ENCODE measurements around the gene TKFC.

The TKFC gene, protein sequence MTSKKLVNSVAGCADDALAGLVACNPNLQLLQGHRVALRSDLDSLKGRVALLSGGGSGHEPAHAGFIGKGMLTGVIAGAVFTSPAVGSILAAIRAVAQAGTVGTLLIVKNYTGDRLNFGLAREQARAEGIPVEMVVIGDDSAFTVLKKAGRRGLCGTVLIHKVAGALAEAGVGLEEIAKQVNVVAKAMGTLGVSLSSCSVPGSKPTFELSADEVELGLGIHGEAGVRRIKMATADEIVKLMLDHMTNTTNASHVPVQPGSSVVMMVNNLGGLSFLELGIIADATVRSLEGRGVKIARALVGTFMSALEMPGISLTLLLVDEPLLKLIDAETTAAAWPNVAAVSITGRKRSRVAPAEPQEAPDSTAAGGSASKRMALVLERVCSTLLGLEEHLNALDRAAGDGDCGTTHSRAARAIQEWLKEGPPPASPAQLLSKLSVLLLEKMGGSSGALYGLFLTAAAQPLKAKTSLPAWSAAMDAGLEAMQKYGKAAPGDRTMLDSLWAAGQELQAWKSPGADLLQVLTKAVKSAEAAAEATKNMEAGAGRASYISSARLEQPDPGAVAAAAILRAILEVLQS

DNA sequence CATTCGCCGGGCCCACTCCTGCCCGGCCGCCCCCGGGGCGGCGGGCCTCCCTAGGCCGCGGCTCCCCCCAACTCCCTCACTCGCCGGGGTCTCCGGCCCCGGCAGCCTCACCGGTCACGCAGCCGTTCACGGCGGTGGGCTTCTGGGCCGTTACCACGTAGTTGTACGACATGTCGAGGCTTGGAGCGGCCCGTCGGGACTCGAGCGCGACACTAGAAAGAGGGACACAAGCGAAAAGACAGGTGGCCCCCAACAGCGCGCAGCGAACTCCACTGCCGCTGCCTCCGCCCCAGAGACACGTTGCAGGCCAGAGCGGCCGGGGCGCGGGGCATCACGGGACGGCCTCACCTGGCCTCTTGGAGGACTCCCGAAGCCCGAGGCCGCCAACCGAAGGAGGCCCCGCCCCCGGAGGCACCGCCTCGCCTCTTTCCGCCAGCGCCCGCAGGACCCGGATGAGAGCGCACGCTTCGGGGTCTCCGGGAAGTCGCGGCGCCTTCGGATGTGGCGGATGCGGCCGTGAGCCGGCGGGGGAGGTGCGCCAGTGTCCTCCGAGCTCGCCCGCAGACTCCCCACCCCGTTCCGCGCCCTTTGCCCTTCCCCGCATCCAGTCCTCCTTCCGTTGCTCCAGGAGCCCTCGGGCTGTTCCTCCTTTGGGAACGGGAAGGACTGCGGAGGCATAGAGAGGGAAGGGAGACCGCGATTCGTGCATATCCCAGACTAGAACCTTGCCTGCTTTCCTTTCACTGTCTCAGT lies at the start of gene TKFC, which contains the start of gene DDB1:
TSS of gene TKFC (plus strand) at position 432 of the 753 bp plus-strand sequence. CDS start 1,501 bp downstream, outside the sequence.
TSS of gene DDB1 (minus strand) at position 309 of the 753 bp plus-strand sequence. CDS start at position 172, 137 bp downstream.
- H3K4me3 ChIP-seq (ENCODE audit: low read length), result peak within 1 kb of the TSS; percentile 95
- peaks cover 3% of the 10 kb centered on the region for H3K4me1 ChIP-seq (ENCODE audit: control insufficient read depth, insufficient read depth, low read length)
- no CpG with 5 or more reads among the region's 81 CpGs for WGBS (ENCODE audit: insufficient coverage, insufficient read length)
- peak; percentile 86 for DNase-seq (ENCODE audit: low read depth, low spot score)
- H3K27me3 ChIP-seq (ENCODE audit: control insufficient read depth, insufficient read depth, low read length), result no peaks in the 10 kb centered on the region
- H3K36me3 ChIP-seq (ENCODE audit: control insufficient read depth, insufficient read depth, low read length), result peaks cover 6% of the 10 kb centered on the region; the same call in 1 of the 2 replicates
- H3K9me3 ChIP-seq (ENCODE audit: control insufficient read depth, insufficient read depth, low read length), result no peaks in the 10 kb centered on the region
- no peak within 1 kb of the TSS for H3K27ac ChIP-seq (ENCODE audit: low read length)

DNA sequence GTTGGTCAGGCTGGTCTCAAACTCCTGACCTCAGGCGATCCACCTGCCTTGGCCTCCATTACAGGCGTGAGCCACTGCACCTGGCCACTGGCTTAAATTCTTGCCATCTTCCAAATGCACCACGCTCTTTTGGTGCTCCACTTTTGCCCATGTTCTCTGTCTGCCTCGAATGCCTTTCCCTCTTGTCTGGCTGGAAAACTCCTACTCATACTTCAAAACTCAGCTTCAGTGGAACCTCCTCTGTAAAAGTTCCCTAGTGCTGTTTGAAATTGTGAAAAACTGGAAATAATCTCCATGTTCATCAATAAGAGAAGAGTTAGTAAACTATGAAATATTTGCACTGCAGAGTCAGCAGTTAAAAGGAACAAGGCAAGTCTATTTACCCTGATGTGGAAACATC lies 49.4 kb upstream of the TKFC start:
- no peak for DNase-seq (ENCODE audit: low read depth, low spot score)
- no CpG with 5 or more reads among the region's 4 CpGs for WGBS (ENCODE audit: insufficient coverage, insufficient read length)
- peaks cover 4% of the 10 kb centered on the region for H3K36me3 ChIP-seq (ENCODE audit: control insufficient read depth, insufficient read depth, low read length)
- no peak overlapping the region for H3K27ac ChIP-seq (ENCODE audit: low read length)
- peaks cover 3% of the 10 kb centered on the region; the same call in 1 of the 2 replicates for H3K4me1 ChIP-seq (ENCODE audit: control insufficient read depth, insufficient read depth, low read length)
- no peaks in the 10 kb centered on the region for H3K9me3 ChIP-seq (ENCODE audit: control insufficient read depth, insufficient read depth, low read length)
- no peak overlapping the region for H3K4me3 ChIP-seq (ENCODE audit: low read length)
- H3K27me3 ChIP-seq (ENCODE audit: control insufficient read depth, insufficient read depth, low read length), result no peaks in the 10 kb centered on the region

DNA sequence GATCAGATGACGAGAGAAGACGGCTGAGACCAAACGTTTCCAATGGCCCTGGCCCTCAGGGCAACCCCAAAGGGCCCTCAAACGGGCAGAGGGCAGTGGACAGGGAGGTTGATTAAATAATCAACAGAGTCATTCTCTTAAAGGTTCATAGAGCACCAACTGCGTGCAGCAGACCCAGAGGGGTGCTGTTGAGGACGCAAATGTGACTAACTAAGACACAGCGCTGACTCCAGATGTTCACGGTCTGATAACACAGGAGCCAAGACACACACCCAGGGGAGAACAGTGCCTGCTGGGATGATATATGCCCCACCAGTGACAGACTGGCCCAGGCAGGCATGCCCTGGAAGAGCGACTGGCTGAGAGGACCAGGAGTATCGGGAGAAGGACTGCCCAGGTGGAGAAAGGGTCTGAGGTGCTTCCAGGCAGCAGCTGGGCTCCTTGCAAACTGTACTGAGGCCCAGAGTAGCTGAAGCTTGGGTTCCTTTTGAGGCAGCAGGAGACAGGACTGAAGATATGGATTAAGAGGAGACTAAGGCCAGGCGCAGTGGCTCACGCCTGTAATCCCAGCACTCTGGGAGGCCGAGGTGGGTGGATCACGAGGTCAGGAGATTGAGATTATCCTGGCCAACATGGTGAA lies 45.6 kb upstream of the TKFC start:
- no CpG with 5 or more reads among the region's 14 CpGs for WGBS (ENCODE audit: insufficient coverage, insufficient read length)

DNA sequence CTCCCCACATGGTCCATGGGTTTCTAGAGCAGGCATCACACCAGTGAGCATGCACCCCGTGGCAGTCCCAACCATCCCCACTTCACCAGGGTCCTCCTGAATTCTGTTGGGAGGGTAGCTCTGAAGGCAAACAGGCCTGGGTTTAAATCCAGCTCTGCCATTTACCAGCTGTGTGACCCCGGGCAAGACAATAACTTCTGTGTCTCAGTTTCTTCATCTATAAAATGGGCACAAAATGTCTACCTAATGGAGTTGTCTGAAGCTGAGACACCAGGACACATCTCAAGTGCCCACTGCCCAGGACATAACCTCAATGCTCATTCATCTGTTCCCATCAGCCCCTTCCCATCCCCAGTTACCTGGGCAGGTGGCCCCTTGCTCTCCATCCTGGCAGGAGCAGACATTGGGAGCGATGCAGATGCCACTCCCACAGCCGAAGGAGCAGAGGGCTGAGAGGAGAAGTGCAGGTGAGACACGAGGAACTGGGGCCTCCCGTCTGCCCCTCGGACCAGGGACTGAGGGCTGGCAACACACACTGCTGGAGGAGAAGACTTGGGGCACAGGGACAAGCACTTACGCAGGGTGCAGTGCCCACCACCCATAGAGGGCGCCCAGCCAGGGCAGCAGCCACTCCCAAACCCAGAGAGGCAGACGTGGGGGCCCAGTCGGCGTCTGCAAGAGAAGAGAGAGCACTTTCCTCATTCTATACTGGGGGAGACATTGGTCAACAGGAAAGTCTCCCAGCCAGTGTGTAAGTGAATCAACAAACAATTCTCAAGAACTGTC lies 41.9 kb upstream of the TKFC start:
- H3K9me3 ChIP-seq (ENCODE audit: control insufficient read depth, insufficient read depth, low read length), result no peaks in the 10 kb centered on the region
- no CpG with 5 or more reads among the region's 12 CpGs for WGBS (ENCODE audit: insufficient coverage, insufficient read length)
- no peak overlapping the region for H3K27ac ChIP-seq (ENCODE audit: low read length)
- H3K4me1 ChIP-seq (ENCODE audit: control insufficient read depth, insufficient read depth, low read length), result peaks cover 5% of the 10 kb centered on the region
- peaks cover 2% of the 10 kb centered on the region; the same call in 1 of the 2 replicates for H3K27me3 ChIP-seq (ENCODE audit: control insufficient read depth, insufficient read depth, low read length)
- peaks cover 2% of the 10 kb centered on the region; the same call in 1 of the 2 replicates for H3K36me3 ChIP-seq (ENCODE audit: control insufficient read depth, insufficient read depth, low read length)
- no peak for DNase-seq (ENCODE audit: low read depth, low spot score)
- no peak overlapping the region for H3K4me3 ChIP-seq (ENCODE audit: low read length)

More for the DNA sequence above, 45.6 kb upstream of the TKFC start:
- Histone ChIP-seq H3K36me3 (ENCODE audit: control insufficient read depth, insufficient read depth, low read length) (peaks cover 4% of the 10 kb centered on the region; the same call in 1 of the 2 replicates), H3K4me3 (ENCODE audit: low read length) (no peak overlapping the region), H3K27ac (ENCODE audit: low read length) (no peak overlapping the region), H3K9me3 (ENCODE audit: control insufficient read depth, insufficient read depth, low read length) (no peaks in the 10 kb centered on the region), H3K27me3 (ENCODE audit: control insufficient read depth, insufficient read depth, low read length) (no peaks in the 10 kb centered on the region), H3K4me1 (ENCODE audit: control insufficient read depth, insufficient read depth, low read length) (no peaks in the 10 kb centered on the region)
- DNase-seq (ENCODE audit: low read depth, low spot score), result no peak

DNA sequence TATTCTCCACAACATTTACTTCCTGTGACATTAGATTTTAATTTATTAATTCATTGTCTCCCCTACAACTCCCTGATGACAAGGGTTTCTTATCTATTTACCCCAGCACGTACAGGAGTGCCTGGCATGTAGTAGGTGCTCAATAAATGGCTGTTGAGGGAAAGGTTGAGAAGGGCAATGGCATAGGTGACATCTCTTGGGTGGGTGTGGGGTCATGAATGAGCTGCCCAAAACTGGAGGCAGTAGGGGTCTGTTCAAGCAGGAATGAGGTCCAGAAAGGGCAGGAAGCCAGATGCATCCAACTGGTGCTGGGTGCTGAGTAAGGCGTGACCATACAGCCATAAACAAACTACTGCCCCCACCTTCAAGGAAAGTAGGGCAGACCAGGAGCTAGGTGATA lies 40.7 kb upstream of the TKFC start:
- H3K4me3 ChIP-seq (ENCODE audit: low read length), result no peak overlapping the region
- H3K27ac ChIP-seq (ENCODE audit: low read length), result no peak overlapping the region
- no peaks in the 10 kb centered on the region for H3K36me3 ChIP-seq (ENCODE audit: control insufficient read depth, insufficient read depth, low read length)
- WGBS (ENCODE audit: insufficient coverage, insufficient read length), result no CpG with 5 or more reads among the region's 2 CpGs
- no peak for DNase-seq (ENCODE audit: low read depth, low spot score)
- no peaks in the 10 kb centered on the region for H3K9me3 ChIP-seq (ENCODE audit: control insufficient read depth, insufficient read depth, low read length)
- H3K27me3 ChIP-seq (ENCODE audit: control insufficient read depth, insufficient read depth, low read length), result peaks cover 2% of the 10 kb centered on the region; the same call in 1 of the 2 replicates
- peaks cover 5% of the 10 kb centered on the region for H3K4me1 ChIP-seq (ENCODE audit: control insufficient read depth, insufficient read depth, low read length)

DNA sequence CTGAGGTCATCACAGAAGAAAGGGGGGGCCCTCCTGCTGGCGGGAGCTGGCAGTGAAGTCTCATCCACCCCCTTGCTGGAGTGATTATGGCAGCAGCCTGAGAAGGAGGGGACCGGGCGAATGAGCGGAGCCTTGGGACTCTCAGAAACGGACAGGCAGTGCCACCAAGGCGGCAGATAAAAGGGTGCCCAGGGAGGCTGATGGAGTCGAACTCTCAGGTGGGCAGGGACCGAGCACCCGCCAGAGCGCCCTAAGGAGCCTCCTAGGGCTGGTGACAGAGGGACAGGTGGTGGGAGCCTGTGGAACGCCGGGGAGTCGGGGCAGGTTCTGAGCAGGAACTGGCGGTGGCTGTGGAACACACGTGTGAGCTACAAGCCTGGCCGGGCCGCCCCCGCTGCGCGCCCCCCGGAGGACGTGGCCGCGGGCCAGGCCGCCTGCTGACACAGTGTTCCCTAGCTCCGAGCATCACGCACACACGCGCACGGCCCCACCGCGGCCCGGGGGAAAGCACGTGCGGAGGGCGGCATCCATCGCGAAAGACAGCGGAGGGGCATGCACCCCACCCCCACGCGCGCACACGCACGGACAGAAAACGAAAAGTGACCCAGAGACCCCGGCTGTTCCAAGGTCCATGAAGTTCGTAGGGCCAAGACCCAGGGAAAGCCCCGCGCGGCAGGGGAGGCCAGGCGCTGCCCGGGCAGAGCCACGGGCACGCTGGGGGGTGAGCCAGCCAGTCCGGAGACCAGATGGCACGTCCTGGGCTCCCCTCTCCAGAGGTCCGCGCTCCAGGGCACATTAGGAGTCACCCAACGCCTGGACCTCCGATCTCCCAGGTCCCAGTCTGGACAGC lies 38.9 kb upstream of the TKFC start:
- no peak for DNase-seq (ENCODE audit: low read depth, low spot score)
- H3K27ac ChIP-seq (ENCODE audit: low read length), result no peak overlapping the region
- H3K4me1 ChIP-seq (ENCODE audit: control insufficient read depth, insufficient read depth, low read length), result peaks cover 5% of the 10 kb centered on the region
- H3K27me3 ChIP-seq (ENCODE audit: control insufficient read depth, insufficient read depth, low read length), result peaks cover 2% of the 10 kb centered on the region; the same call in 1 of the 2 replicates
- peak overlapping the region; percentile 41; the same call in 1 of the 2 replicates for H3K4me3 ChIP-seq (ENCODE audit: low read length)
- H3K9me3 ChIP-seq (ENCODE audit: control insufficient read depth, insufficient read depth, low read length), result no peaks in the 10 kb centered on the region
- peaks cover 2% of the 10 kb centered on the region; the same call in 1 of the 2 replicates for H3K36me3 ChIP-seq (ENCODE audit: control insufficient read depth, insufficient read depth, low read length)
- no CpG with 5 or more reads among the region's 60 CpGs for WGBS (ENCODE audit: insufficient coverage, insufficient read length)

DNA sequence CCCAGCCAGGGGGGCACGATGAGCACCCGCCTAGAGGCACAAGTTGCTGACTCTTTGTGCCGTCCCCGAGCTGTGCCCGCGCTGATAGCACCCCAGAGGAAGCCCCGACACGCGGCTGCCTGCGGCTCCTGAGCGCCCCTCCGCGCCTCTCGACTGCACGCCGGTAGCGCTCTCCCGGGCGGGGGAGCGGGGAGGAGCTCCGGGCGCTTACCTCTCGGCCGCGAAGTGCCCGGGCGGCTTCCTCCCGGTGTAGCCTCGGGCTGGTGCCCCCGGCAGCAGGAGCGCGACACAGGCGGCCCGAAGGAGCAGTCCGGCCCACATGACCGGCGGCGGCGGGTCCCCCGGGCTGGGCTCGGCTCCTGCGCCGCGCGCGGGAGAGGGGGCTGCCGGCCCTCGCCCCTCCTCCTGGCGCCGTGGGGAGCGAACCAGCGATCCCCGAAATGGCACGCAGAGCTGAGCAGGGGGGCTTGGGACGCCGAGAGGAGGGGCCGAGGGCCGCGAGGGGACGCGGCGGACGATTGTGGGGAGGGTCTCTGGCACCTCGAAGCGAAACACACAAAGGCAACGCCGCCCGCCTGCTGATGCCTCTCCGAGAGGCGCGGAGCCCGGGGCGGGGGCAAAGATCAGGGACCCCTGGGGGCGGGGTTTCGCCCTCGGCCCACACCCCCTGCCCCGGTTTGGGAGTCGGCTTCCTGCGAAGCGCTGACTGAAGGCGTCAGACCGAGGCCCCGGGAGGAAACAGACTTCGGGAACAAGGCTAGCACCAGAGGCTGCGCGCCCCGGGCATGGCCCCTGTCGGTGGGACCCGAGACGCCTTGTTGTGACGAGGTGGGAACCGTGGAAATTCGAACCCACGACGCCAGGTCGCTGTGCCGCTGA lies 38.1 kb upstream of the TKFC start, which contains the start of gene VWCE:
TSS of gene VWCE (minus strand) at position 600 of the 879 bp plus-strand sequence. CDS start at position 321, 279 bp downstream.
- H3K4me1 ChIP-seq (ENCODE audit: control insufficient read depth, insufficient read depth, low read length), result peaks cover 5% of the 10 kb centered on the region
- H3K27me3 ChIP-seq (ENCODE audit: control insufficient read depth, insufficient read depth, low read length), result peaks cover 2% of the 10 kb centered on the region; the same call in 1 of the 2 replicates
- H3K9me3 ChIP-seq (ENCODE audit: control insufficient read depth, insufficient read depth, low read length), result no peaks in the 10 kb centered on the region
- no CpG with 5 or more reads among the region's 97 CpGs for WGBS (ENCODE audit: insufficient coverage, insufficient read length)
- no peak for DNase-seq (ENCODE audit: low read depth, low spot score)
- peak within 1 kb of the TSS; percentile 41; the same call in 1 of the 2 replicates for H3K4me3 ChIP-seq (ENCODE audit: low read length)
- H3K36me3 ChIP-seq (ENCODE audit: control insufficient read depth, insufficient read depth, low read length), result peaks cover 2% of the 10 kb centered on the region
- H3K27ac ChIP-seq (ENCODE audit: low read length), result no peak within 1 kb of the TSS

DNA sequence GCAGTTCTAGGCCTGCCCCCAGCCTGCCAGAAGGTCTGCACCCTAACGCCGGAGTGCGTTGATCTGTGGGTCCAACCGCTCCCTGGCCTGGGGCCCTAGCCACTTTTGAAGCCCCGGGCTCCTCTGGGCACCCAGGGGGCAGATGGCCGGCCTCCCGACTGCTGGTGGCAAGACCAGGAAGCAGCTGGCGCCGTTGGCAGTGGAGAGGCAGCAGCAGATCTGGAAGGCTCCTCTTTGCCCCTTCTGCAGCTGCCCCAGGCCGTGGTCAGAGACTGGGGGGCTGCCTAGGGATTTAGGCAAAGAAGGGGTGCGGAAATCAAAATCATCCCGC lies 37.5 kb upstream of the TKFC start:
- Histone ChIP-seq H3K4me1 (ENCODE audit: control insufficient read depth, insufficient read depth, low read length) (peaks cover 5% of the 10 kb centered on the region), H3K9me3 (ENCODE audit: control insufficient read depth, insufficient read depth, low read length) (no peaks in the 10 kb centered on the region), H3K4me3 (ENCODE audit: low read length) (peak overlapping the region; percentile 41; the same call in 1 of the 2 replicates), H3K36me3 (ENCODE audit: control insufficient read depth, insufficient read depth, low read length) (peaks cover 7% of the 10 kb centered on the region), H3K27me3 (ENCODE audit: control insufficient read depth, insufficient read depth, low read length) (peaks cover 2% of the 10 kb centered on the region; the same call in 1 of the 2 replicates), H3K27ac (ENCODE audit: low read length) (no peak overlapping the region)
- WGBS (ENCODE audit: insufficient coverage, insufficient read length), result no CpG with 5 or more reads among the region's 12 CpGs
- no peak for DNase-seq (ENCODE audit: low read depth, low spot score)
